NK-92 (cell line): Measurements from ENCODE around the gene CROCC.

Experiments
- DNase-seq: peaks from one replicate; lab custom pipeline; 2025; ENCODE audit not compliant: unreplicated experiment; lab: John Stamatoyannopoulos, UW

CROCC gene

GRCh38 chr1:16967095-16967575, 45.4 kb downstream of the CROCC start:
- no peak for DNase-seq

- no peak for DNase-seq
Measured at GRCh38 chr1:16967962-16968361, 46.2 kb downstream of the CROCC start.

- DNase-seq: no peak
Measured at GRCh38 chr1:16968372-16968771, 46.6 kb downstream of the CROCC start.

GRCh38 chr1:16969057-16969611, 47.4 kb downstream of the CROCC start:
- no peak for DNase-seq

GRCh38 chr1:16969651-16970050, 47.9 kb downstream of the CROCC start:
- DNase-seq: no peak

- DNase-seq: no peak
Measured at GRCh38 chr1:16970132-16970910, 48.6 kb downstream of the CROCC start.

GRCh38 chr1:16971341-16972188, 49.8 kb downstream of the CROCC start:
- no peak for DNase-seq

- DNase-seq: no peak
Measured at GRCh38 chr1:16972189-16972895, 50.6 kb downstream of the CROCC start.

- DNase-seq: no peak
Measured at GRCh38 chr1:16973215-16973614, 51.5 kb downstream of the CROCC start.

GRCh38 chr1:16975211-16975610, 53.5 kb downstream of the CROCC start:
- DNase-seq: no peak

GRCh38 chr1:16975838-16976237, 54.1 kb downstream of the CROCC start:
- no peak for DNase-seq

- no peak for DNase-seq
Measured at GRCh38 chr1:16976966-16977365, 55.2 kb downstream of the CROCC start.

- DNase-seq: no peak
Measured at GRCh38 chr1:16977377-16977776, 55.6 kb downstream of the CROCC start.

GRCh38 chr1:16978139-16978538, 56.4 kb downstream of the CROCC start:
- no peak for DNase-seq

- DNase-seq: no peak
Measured at GRCh38 chr1:16978567-16979474, 57.1 kb downstream of the CROCC start.

- no peak for DNase-seq
Measured at GRCh38 chr1:16979475-16980327, 58.0 kb downstream of the CROCC start.

GRCh38 chr1:16980473-16981268, 58.9 kb downstream of the CROCC start, which contains the start of gene MFAP2:
Gene MFAP2, minus strand, starts transcription at chr1:16980620. Its CDS starts 2,347 bp downstream, at chr1:16978273.
- no peak for DNase-seq

- no peak for DNase-seq
Measured at GRCh38 chr1:16981269-16981849, 59.6 kb downstream of the CROCC start.
